Subcutaneous abdominal adipose tissue (tissue), 5 donors: ENCODE results near the gene GMDS.

Experiments used
- H3K27ac ChIP-seq: one replicate; pipeline ENCODE4 v1.7.0; 2013; ENCODE audit warnings: low read depth, mild to moderate bottlenecking, inconsistent platforms, low read length, moderate library complexity
- H3K27me3 ChIP-seq, 5 donors: one replicate each; pipeline ENCODE4 v1.7.0; 2013; ENCODE audit warnings: low read length in 5 of 5, inconsistent platforms in 1 of 5; ENCODE audit not compliant: control insufficient read depth in 5 of 5, insufficient read depth in 4 of 5
- H3K36me3 ChIP-seq, 5 donors: one replicate each; pipeline ENCODE4 v1.7.0; 2013; ENCODE audit warnings: low read length in 5 of 5; ENCODE audit not compliant: control insufficient read depth in 5 of 5, insufficient read depth in 5 of 5
- H3K4me1 ChIP-seq, 5 donors: one replicate each; pipeline ENCODE4 v1.7.0; 2013; ENCODE audit warnings: low read length in 5 of 5, mild to moderate bottlenecking in 3 of 5, moderate library complexity in 1 of 5; ENCODE audit not compliant: control insufficient read depth in 5 of 5, insufficient read depth in 5 of 5
- H3K4me3 ChIP-seq, 5 donors: one replicate each; pipeline ENCODE4 v1.7.0; 2013; ENCODE audit warnings: low read length in 5 of 5, low read depth in 1 of 5
- H3K9ac ChIP-seq, 5 donors: one replicate each; pipeline ENCODE4 v1.7.0; 2013; ENCODE audit warnings: low read length in 5 of 5, mild to moderate bottlenecking in 4 of 5, moderate library complexity in 3 of 5
- H3K9me3 ChIP-seq, 5 donors: one replicate each; pipeline ENCODE4 v1.7.0; 2013; ENCODE audit warnings: low read length in 5 of 5; ENCODE audit not compliant: control insufficient read depth in 5 of 5
- donor health status: healthy.
- donor health status: healthy.
- donor health status: healthy.
- donor health status: healthy.
- donor health status: healthy.

Gene GMDS

GRCh38 chr6:2028457-2029038 is 216.9 kb downstream of the GMDS start:
- Histone ChIP-seq H3K27me3 (no peaks in the 10 kb centered on the region), H3K27ac (no peak overlapping the region), H3K4me1 (peaks cover 0 to 14% (median 3%) of the 10 kb centered on the region in 5 donors), H3K9ac (no peak overlapping the region), H3K36me3 (no peaks in the 10 kb centered on the region), H3K4me3 (no peak overlapping the region), H3K9me3 (no peaks in the 10 kb centered on the region)

- no peaks in the 10 kb centered on the region for H3K9me3 ChIP-seq
- H3K36me3 ChIP-seq = no peaks in the 10 kb centered on the region
- no peak overlapping the region for H3K27ac ChIP-seq
- no peaks in the 10 kb centered on the region for H3K27me3 ChIP-seq
- no peak overlapping the region for H3K9ac ChIP-seq
- H3K4me3 ChIP-seq = no peak overlapping the region
- H3K4me1 ChIP-seq = peaks cover under 1 to 24% (median 12%) of the 10 kb centered on the region in 5 donors
These were observed 219.3 kb downstream of the GMDS start for GRCh38 chr6:2026133-2026532.

GRCh38 chr6:2021713-2022125 is 223.7 kb downstream of the GMDS start:
- Histone ChIP-seq H3K4me1 (peaks cover 4 to 17% (median 14%) of the 10 kb centered on the region in 5 donors), H3K9me3 (no peaks in the 10 kb centered on the region), H3K27ac (no peak overlapping the region), H3K4me3 (no peak overlapping the region), H3K36me3 (no peaks in the 10 kb centered on the region), H3K9ac (no peak overlapping the region), H3K27me3 (no peaks in the 10 kb centered on the region)

- Histone ChIP-seq H3K27ac (no peak overlapping the region), H3K36me3 (no peaks in the 10 kb centered on the region), H3K9me3 (no peaks in the 10 kb centered on the region), H3K27me3 (no peaks in the 10 kb centered on the region), H3K4me1 (peaks cover 4 to 17% (median 14%) of the 10 kb centered on the region in 5 donors), H3K9ac (no peak overlapping the region), H3K4me3 (no peak overlapping the region)
These were observed 224.5 kb downstream of the GMDS start for GRCh38 chr6:2020909-2021308.

- Histone ChIP-seq H3K27me3 (no peaks in the 10 kb centered on the region), H3K4me3 (no peak overlapping the region), H3K9me3 (peaks cover 0 to 8% (median 7%) of the 10 kb centered on the region in 5 donors), H3K4me1 (peaks cover 4 to 17% (median 14%) of the 10 kb centered on the region in 5 donors), H3K36me3 (peaks cover 0 to 3% (median 0%) of the 10 kb centered on the region in 5 donors), H3K9ac (no peak overlapping the region), H3K27ac (no peak overlapping the region)
These were observed 226.4 kb downstream of the GMDS start for GRCh38 chr6:2019051-2019450.

- no peak overlapping the region for H3K27ac ChIP-seq
- no peak overlapping the region for H3K4me3 ChIP-seq
- peaks cover 3 to 4% (median 4%) of the 10 kb centered on the region in 5 donors for H3K4me1 ChIP-seq
- H3K36me3 ChIP-seq = peaks cover 0 to 3% (median 0%) of the 10 kb centered on the region in 5 donors
- H3K9ac ChIP-seq = no peak overlapping the region
- no peaks in the 10 kb centered on the region for H3K27me3 ChIP-seq
- peaks cover 0 to 8% (median 7%) of the 10 kb centered on the region in 5 donors for H3K9me3 ChIP-seq
These were observed 229.4 kb downstream of the GMDS start for GRCh38 chr6:2016040-2016439.

GRCh38 chr6:2008383-2008976 is 236.9 kb downstream of the GMDS start:
- no peaks in the 10 kb centered on the region for H3K27me3 ChIP-seq
- H3K9ac ChIP-seq = no peak overlapping the region
- H3K4me3 ChIP-seq = no peak overlapping the region
- no peaks in the 10 kb centered on the region for H3K9me3 ChIP-seq
- no peaks in the 10 kb centered on the region for H3K36me3 ChIP-seq
- no peak overlapping the region for H3K27ac ChIP-seq
- H3K4me1 ChIP-seq = no peaks in the 10 kb centered on the region

GRCh38 chr6:2007165-2007564 is 238.2 kb downstream of the GMDS start:
- Histone ChIP-seq H3K36me3 (no peaks in the 10 kb centered on the region), H3K27ac (no peak overlapping the region), H3K27me3 (no peaks in the 10 kb centered on the region), H3K4me1 (no peaks in the 10 kb centered on the region), H3K9me3 (no peaks in the 10 kb centered on the region), H3K4me3 (no peak overlapping the region), H3K9ac (no peak overlapping the region)

- Histone ChIP-seq H3K27me3 (no peaks in the 10 kb centered on the region), H3K9me3 (peaks cover 0 to 6% (median 0%) of the 10 kb centered on the region in 5 donors), H3K4me3 (no peak overlapping the region), H3K36me3 (no peaks in the 10 kb centered on the region), H3K4me1 (no peaks in the 10 kb centered on the region), H3K27ac (no peak overlapping the region), H3K9ac (no peak overlapping the region)
These were observed 240.5 kb downstream of the GMDS start for GRCh38 chr6:2004888-2005287.

GRCh38 chr6:2000962-2001361 is 244.4 kb downstream of the GMDS start:
- Histone ChIP-seq H3K27me3 (no peaks in the 10 kb centered on the region), H3K9ac (no peak overlapping the region), H3K9me3 (peaks cover 0 to 6% (median 0%) of the 10 kb centered on the region in 5 donors), H3K27ac (no peak overlapping the region), H3K4me1 (no peaks in the 10 kb centered on the region), H3K4me3 (no peak overlapping the region), H3K36me3 (no peaks in the 10 kb centered on the region)
